ENCODE results near the gene TSPAN33. TPM values are rescaled to one million over a fixed set of nuclear protein-coding genes. Genes with fewer than 3 reads are reported as not detected.

TSPAN33 gene
- total and polyA plus RNA-seq, 2 donors from 2014 or later = 54.9 to 316 TPM

DNA sequence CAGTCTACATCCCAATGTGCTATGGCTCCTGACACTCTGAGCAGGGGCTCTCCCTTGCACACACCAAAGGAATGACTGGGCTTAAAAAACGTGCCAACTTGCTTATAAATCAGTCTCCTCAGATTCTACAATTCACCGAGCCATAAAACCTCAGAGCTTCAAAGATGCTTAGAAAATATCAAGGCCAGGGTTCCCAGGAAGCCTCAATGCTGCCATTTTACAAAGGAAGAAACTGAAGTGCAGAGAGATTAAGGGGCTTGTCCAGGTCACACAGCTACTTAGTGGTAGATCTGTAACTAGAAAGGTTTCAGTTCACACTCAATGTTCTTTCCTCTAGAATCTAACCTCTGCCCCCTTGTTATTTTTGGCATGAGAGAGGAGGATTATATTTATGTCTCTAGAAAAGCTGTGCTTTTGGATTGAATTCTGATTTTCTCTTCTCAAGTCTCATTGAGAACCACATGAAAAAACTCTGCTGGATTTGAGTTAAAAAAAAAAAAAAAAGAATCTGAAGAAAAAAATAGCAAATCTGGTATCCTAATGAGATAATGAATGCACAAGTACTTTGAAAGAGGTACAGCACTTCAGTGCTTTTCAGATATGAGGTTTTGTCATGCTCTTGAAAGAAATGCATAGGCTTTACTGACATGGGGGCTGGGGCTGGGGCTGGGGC, 22.3 kb upstream of the TSPAN33 start:
- Histone ChIP-seq H3K36me3 (ENCODE audit: control insufficient read depth in 2 of 3, insufficient read depth in 3 of 3, low read length in 3 of 3) (no peaks in the 10 kb centered on the region), H3K4me1 (ENCODE audit: control insufficient read depth in 2 of 3, insufficient read depth in 2 of 3, low read depth in 1 of 3, low read length in 3 of 3) (peaks cover 0 to 7% (median 0%) of the 10 kb centered on the region in 3 donors), H3K4me3 (ENCODE audit: low read length in 3 of 3) (no peak overlapping the region), H3K9me3 (ENCODE audit: control insufficient read depth in 2 of 3, insufficient read depth in 1 of 3, low read length in 3 of 3) (peaks cover 0 to 10% (median 0%) of the 10 kb centered on the region in 3 donors), H3K27ac (ENCODE audit: low read depth in 2 of 2, low read length in 2 of 2) (no peak overlapping the region), H3K9ac (ENCODE audit: low read length in 3 of 3) (no peak overlapping the region), H3K27me3 (ENCODE audit: control insufficient read depth, insufficient read depth, low read length) (no peaks in the 10 kb centered on the region)
- intact Hi-C loops (cut with DNase I) = no loop called here
- FAIRE-seq (no peak), DNase-seq (no peak)
- TF ChIP-seq, protein P1, sequence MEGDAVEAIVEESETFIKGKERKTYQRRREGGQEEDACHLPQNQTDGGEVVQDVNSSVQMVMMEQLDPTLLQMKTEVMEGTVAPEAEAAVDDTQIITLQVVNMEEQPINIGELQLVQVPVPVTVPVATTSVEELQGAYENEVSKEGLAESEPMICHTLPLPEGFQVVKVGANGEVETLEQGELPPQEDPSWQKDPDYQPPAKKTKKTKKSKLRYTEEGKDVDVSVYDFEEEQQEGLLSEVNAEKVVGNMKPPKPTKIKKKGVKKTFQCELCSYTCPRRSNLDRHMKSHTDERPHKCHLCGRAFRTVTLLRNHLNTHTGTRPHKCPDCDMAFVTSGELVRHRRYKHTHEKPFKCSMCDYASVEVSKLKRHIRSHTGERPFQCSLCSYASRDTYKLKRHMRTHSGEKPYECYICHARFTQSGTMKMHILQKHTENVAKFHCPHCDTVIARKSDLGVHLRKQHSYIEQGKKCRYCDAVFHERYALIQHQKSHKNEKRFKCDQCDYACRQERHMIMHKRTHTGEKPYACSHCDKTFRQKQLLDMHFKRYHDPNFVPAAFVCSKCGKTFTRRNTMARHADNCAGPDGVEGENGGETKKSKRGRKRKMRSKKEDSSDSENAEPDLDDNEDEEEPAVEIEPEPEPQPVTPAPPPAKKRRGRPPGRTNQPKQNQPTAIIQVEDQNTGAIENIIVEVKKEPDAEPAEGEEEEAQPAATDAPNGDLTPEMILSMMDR (IDR thresholded peaks at IDR 0.05; ENCODE audit: borderline replicate concordance, extremely low read depth, insufficient read depth) = no peak

DNA sequence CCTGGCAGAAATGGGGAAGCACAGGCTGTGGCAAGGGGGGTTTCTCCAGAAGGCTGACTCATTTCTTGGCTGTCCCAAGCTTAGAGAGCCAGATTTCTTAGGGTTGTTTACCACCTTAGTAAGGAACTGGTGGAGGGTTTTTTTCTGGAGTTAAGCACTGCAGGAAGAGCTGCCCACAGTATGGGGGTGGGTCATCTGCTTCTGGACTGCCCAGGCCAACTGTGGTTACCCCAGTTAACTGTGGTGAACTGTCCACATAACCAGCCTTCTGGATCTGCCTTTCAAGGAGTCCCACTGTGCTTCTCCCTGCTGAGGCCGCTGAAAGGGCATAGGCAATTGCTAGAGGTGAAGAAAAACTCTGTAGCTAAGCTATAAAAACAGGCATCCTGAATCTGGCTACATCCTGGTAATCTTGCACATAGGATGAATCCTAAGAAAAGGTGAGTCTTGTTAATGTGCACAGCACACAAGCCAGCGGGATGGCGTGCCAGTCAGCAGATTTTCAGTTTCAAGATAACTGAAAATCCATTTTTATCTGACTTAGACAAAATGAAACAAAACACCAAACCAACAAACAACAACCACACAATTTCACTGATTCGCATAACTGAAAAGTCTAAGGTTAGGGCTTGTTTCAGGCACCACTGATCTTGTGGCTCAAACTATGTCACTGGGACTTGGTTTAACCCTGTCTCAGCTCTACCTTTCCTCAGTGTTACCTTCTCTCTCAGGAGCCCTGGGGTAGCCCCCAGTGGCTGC, 21.6 kb upstream of the TSPAN33 start:
- peaks cover 0 to 7% (median 0%) of the 10 kb centered on the region in 3 donors for H3K4me1 ChIP-seq (ENCODE audit: control insufficient read depth in 2 of 3, insufficient read depth in 2 of 3, low read depth in 1 of 3, low read length in 3 of 3)
- no peak for FAIRE-seq
- intact Hi-C loops (cut with DNase I) = no loop called here
- TF ChIP-seq, protein P1 (IDR thresholded peaks at IDR 0.05; ENCODE audit: borderline replicate concordance, extremely low read depth, insufficient read depth) = no peak
- H3K9me3 ChIP-seq (ENCODE audit: control insufficient read depth in 2 of 3, insufficient read depth in 1 of 3, low read length in 3 of 3) = peaks cover 0 to 10% (median 0%) of the 10 kb centered on the region in 3 donors
- H3K9ac ChIP-seq (ENCODE audit: low read length in 3 of 3) = no peak overlapping the region
- no peak for DNase-seq
- no peaks in the 10 kb centered on the region for H3K36me3 ChIP-seq (ENCODE audit: control insufficient read depth in 2 of 3, insufficient read depth in 3 of 3, low read length in 3 of 3)
- no peak overlapping the region for H3K4me3 ChIP-seq (ENCODE audit: low read length in 3 of 3)
- no peaks in the 10 kb centered on the region for H3K27me3 ChIP-seq (ENCODE audit: control insufficient read depth, insufficient read depth, low read length)
- no peak overlapping the region for H3K27ac ChIP-seq (ENCODE audit: low read depth in 2 of 2, low read length in 2 of 2)

DNA sequence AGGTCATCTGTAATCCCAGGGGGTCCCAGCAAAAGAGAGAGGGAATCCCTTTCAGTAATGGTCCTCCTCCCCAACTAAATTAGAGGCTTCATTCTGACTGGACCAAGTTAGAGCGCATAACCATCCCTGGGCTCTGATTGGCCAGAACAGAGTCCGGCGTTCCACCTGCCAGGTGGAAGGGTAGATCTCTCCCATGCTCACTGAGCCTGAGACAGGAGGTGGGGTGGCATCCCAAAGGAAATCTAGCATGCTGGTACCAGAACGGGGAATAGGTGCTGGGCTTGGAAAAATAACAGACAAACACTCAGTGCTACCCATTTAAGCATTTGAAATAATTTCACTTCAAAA, 21.0 kb upstream of the TSPAN33 start:
- Histone ChIP-seq H3K36me3 (ENCODE audit: control insufficient read depth in 2 of 3, insufficient read depth in 3 of 3, low read length in 3 of 3) (no peaks in the 10 kb centered on the region), H3K9ac (ENCODE audit: low read length in 3 of 3) (no peak overlapping the region), H3K27me3 (ENCODE audit: control insufficient read depth, insufficient read depth, low read length) (no peaks in the 10 kb centered on the region), H3K27ac (ENCODE audit: low read depth in 2 of 2, low read length in 2 of 2) (no peak overlapping the region), H3K4me3 (ENCODE audit: low read length in 3 of 3) (no peak overlapping the region), H3K4me1 (ENCODE audit: control insufficient read depth in 2 of 3, insufficient read depth in 2 of 3, low read depth in 1 of 3, low read length in 3 of 3) (peaks cover 0 to 7% (median 0%) of the 10 kb centered on the region in 3 donors), H3K9me3 (ENCODE audit: control insufficient read depth in 2 of 3, insufficient read depth in 1 of 3, low read length in 3 of 3) (peaks cover 0 to 10% (median 0%) of the 10 kb centered on the region in 3 donors)
- DNase-seq = no peak
- no peak for FAIRE-seq
- TF ChIP-seq, protein P1 (IDR thresholded peaks at IDR 0.05; ENCODE audit: borderline replicate concordance, extremely low read depth, insufficient read depth) = no peak
- intact Hi-C loops (cut with DNase I) = no loop called here
